Measurements from ENCODE around the gene NR2F6.

NR2F6 gene

GRCh38 chr19:17263712-17264640, 18.3 kb upstream of the NR2F6 start:
- DNase-seq: no peak

- DNase-seq: no peak
Measured at GRCh38 chr19:17262557-17262956, 16.8 kb upstream of the NR2F6 start.

- DNase-seq: peak; percentile 92
Measured at GRCh38 chr19:17260842-17261325, 15.2 kb upstream of the NR2F6 start.

- no peak for DNase-seq
Measured at GRCh38 chr19:17259934-17260333, 14.2 kb upstream of the NR2F6 start.

- no peak for DNase-seq
Measured at GRCh38 chr19:17259118-17259780, 13.5 kb upstream of the NR2F6 start.

- DNase-seq: no peak
Measured at GRCh38 chr19:17256130-17256529, 10.4 kb upstream of the NR2F6 start.

- peak; percentile 53 for DNase-seq
Measured at GRCh38 chr19:17255150-17255621, 9.5 kb upstream of the NR2F6 start.

- no peak for DNase-seq
Measured at GRCh38 chr19:17254636-17255035, 8.9 kb upstream of the NR2F6 start.

GRCh38 chr19:17249887-17250548, 4.3 kb upstream of the NR2F6 start:
- DNase-seq: no peak

- peak; percentile 69 for DNase-seq
Measured at GRCh38 chr19:17248011-17248776, 2.5 kb upstream of the NR2F6 start.

GRCh38 chr19:17246681-17247425, 1.1 kb upstream of the NR2F6 start:
- peak; percentile 83 for DNase-seq

- peak; percentile 58 for DNase-seq
Measured at GRCh38 chr19:17244618-17245534, 843 bp downstream of the NR2F6 start.

GRCh38 chr19:17243830-17244617, 1.7 kb downstream of the NR2F6 start:
- DNase-seq: no peak

- DNase-seq: no peak
Measured at GRCh38 chr19:17243211-17243829, 2.4 kb downstream of the NR2F6 start.

GRCh38 chr19:17242431-17243208, 3.1 kb downstream of the NR2F6 start:
- DNase-seq: no peak

- no peak for DNase-seq
Measured at GRCh38 chr19:17240826-17241399, 4.8 kb downstream of the NR2F6 start.

GRCh38 chr19:17240062-17240752, 5.5 kb downstream of the NR2F6 start:
- DNase-seq: no peak
